PC-3 (cell line): Measurements from ENCODE around the gene TFF2.

Experiments
- EZH2 ChIP-seq: fragments of 300-600 bp; sonication (generic); IDR thresholded peaks from one replicate; pipeline ENCODE4 v1.6.1; 2017; ENCODE audit warnings: antibody characterized with exemption, mild to moderate bottlenecking, low read length; ENCODE audit not compliant: unreplicated experiment
- EZH2phosphoT487 ChIP-seq: fragments of 300-600 bp; sonication (generic); IDR thresholded peaks from 2 replicates; pipeline ENCODE4 v1.6.1; 2018; ENCODE audit warnings: mild to moderate bottlenecking, antibody characterized with exemption, low read length, borderline replicate concordance
- TF ChIP-seq, protein P1 (sequence below): fragments of 300-600 bp; sonication (generic); conservative IDR thresholded peaks from 2 replicates; pipeline ENCODE4 v1.5.1; 2017; ENCODE audit warnings: antibody characterized with exemption, low read depth, mild to moderate bottlenecking, low read length

DNA sequence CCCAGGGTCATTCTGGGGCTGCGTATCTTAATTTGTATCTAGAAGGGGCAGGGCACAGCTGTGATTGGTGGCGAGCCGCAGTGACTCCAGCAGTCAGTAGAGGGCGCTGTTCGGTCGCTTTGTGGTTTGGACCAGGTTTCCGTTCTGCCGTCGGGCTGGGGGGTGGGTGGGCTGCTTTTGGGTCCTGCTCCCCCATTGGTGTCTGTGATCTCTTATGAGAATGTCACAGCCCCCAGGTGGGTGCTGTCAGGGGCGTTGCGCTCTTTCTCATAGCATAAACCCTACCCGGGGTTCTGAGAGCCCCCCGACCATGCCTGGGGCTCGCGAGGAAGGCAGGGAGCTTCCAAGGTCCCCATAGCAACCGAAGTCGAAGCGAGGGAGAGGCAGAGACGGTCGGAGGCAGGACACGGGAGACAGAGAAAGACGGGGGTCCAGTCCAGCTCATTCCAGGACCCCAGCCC is 41.0 kb downstream of the TFF2 start:
- TF ChIP-seq, protein P1, sequence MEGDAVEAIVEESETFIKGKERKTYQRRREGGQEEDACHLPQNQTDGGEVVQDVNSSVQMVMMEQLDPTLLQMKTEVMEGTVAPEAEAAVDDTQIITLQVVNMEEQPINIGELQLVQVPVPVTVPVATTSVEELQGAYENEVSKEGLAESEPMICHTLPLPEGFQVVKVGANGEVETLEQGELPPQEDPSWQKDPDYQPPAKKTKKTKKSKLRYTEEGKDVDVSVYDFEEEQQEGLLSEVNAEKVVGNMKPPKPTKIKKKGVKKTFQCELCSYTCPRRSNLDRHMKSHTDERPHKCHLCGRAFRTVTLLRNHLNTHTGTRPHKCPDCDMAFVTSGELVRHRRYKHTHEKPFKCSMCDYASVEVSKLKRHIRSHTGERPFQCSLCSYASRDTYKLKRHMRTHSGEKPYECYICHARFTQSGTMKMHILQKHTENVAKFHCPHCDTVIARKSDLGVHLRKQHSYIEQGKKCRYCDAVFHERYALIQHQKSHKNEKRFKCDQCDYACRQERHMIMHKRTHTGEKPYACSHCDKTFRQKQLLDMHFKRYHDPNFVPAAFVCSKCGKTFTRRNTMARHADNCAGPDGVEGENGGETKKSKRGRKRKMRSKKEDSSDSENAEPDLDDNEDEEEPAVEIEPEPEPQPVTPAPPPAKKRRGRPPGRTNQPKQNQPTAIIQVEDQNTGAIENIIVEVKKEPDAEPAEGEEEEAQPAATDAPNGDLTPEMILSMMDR, result peak; percentile 86
- TF ChIP-seq EZH2 (no peak), EZH2phosphoT487 (no peak)
